Panc1 (cell line): ENCODE data around the gene RALA.

Experiments
- POLR2AphosphoS5 ChIP-seq: IDR thresholded peaks from 2 replicates; pipeline ENCODE4 v1.6.1; 2012; ENCODE audit warnings: mild to moderate bottlenecking, low read depth, low read length, moderate library complexity
- TF ChIP-seq, protein P1 (sequence below): fragments of 450-650 bp; IDR thresholded peaks from 2 replicates; pipeline ENCODE4 v1.5.1; 2017; ENCODE audit warnings: mild to moderate bottlenecking
- TF ChIP-seq, protein P2 (sequence below), 2 experiments: IDR thresholded peaks; 2 replicates each; pipeline ENCODE4 v1.6.1; 2011 to 2012; ENCODE audit warnings: low read depth in 2 of 2, control low read depth in 1 of 2, low read length in 1 of 2, mild to moderate bottlenecking in 1 of 2, moderate library complexity in 1 of 2; ENCODE audit not compliant: insufficient read depth in 1 of 2

DNA sequence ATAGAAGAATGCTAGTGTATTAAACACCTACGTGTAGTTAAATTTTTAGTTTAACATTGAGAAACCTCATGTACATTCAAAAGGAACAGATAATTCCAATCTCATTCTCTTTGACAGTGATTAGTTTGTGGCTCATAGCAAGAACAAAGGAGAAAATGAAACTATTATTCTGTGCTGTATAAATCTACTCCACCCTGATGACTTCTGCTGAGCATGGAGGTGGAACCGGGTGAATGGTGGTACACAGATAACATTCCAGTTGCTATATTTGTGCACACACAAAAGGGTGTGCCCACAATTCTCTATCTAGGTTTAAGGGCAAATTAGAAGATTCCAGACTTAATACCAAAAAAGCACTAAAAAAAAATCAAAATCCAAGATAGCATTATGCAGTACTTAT lies 17.0 kb upstream of the RALA start:
- TF ChIP-seq, protein P1, sequence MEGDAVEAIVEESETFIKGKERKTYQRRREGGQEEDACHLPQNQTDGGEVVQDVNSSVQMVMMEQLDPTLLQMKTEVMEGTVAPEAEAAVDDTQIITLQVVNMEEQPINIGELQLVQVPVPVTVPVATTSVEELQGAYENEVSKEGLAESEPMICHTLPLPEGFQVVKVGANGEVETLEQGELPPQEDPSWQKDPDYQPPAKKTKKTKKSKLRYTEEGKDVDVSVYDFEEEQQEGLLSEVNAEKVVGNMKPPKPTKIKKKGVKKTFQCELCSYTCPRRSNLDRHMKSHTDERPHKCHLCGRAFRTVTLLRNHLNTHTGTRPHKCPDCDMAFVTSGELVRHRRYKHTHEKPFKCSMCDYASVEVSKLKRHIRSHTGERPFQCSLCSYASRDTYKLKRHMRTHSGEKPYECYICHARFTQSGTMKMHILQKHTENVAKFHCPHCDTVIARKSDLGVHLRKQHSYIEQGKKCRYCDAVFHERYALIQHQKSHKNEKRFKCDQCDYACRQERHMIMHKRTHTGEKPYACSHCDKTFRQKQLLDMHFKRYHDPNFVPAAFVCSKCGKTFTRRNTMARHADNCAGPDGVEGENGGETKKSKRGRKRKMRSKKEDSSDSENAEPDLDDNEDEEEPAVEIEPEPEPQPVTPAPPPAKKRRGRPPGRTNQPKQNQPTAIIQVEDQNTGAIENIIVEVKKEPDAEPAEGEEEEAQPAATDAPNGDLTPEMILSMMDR: no peak
- TF ChIP-seq, protein P2, sequence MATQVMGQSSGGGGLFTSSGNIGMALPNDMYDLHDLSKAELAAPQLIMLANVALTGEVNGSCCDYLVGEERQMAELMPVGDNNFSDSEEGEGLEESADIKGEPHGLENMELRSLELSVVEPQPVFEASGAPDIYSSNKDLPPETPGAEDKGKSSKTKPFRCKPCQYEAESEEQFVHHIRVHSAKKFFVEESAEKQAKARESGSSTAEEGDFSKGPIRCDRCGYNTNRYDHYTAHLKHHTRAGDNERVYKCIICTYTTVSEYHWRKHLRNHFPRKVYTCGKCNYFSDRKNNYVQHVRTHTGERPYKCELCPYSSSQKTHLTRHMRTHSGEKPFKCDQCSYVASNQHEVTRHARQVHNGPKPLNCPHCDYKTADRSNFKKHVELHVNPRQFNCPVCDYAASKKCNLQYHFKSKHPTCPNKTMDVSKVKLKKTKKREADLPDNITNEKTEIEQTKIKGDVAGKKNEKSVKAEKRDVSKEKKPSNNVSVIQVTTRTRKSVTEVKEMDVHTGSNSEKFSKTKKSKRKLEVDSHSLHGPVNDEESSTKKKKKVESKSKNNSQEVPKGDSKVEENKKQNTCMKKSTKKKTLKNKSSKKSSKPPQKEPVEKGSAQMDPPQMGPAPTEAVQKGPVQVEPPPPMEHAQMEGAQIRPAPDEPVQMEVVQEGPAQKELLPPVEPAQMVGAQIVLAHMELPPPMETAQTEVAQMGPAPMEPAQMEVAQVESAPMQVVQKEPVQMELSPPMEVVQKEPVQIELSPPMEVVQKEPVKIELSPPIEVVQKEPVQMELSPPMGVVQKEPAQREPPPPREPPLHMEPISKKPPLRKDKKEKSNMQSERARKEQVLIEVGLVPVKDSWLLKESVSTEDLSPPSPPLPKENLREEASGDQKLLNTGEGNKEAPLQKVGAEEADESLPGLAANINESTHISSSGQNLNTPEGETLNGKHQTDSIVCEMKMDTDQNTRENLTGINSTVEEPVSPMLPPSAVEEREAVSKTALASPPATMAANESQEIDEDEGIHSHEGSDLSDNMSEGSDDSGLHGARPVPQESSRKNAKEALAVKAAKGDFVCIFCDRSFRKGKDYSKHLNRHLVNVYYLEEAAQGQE (IDR thresholded peaks at IDR 0.05; ENCODE audit: insufficient read depth in 1 of 2, low read depth in 2 of 2, low read length in 1 of 2): no peak
- no peak for TF ChIP-seq POLR2AphosphoS5
